ENCODE data around the gene FGGY.
A peak's percentile ranks its signal among the peaks of the same experiment; 100 is the strongest.
"Not testable (repeated sequence)": the region's sequence is repeated elsewhere in the genome, so short reads cannot be mapped to it uniquely, and the experiment has no call there.

The FGGY gene

GRCh38 chr1:59523745-59524450 lies 227.0 kb downstream of the FGGY start:
- DNase-seq = no peak

DNA sequence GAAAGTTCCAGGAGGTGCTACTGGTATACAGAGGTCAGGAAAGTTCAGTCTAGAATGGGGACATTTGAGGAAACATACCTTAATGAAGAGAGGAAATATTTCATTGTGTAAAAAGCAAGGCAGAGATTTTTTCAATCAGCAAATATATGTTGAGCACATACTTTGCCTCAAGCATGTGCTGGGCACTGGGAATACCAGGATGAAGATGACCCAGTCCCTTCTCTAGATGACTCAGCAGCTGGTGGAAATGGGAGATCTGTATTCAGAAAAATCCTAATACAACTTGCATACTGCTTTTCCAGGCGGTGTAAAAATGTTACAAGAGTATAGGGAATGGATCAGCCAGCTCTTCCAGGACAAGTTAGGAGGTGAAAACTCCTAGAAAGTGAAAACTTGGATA lies 229.3 kb downstream of the FGGY start:
- no peak for DNase-seq

DNA sequence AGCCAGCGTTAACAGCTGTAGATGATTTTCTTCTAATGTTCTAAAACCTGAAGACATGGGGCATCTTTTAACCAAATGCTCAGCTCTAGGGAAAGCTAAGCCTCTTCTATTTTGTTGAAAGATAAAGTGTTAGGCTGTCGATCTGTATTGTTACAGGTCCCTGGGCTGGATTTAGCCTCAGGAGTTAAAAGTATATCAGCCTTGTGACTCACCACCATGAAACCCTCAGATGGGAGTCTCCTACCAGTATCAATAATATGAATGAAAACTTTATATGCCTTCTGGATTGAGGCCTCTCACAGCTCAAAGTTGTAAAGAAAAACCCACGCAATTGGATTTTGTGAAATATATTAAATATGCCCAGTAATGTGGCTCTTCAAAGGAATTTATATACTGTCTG lies 231.6 kb downstream of the FGGY start:
- no peak for DNase-seq

DNA sequence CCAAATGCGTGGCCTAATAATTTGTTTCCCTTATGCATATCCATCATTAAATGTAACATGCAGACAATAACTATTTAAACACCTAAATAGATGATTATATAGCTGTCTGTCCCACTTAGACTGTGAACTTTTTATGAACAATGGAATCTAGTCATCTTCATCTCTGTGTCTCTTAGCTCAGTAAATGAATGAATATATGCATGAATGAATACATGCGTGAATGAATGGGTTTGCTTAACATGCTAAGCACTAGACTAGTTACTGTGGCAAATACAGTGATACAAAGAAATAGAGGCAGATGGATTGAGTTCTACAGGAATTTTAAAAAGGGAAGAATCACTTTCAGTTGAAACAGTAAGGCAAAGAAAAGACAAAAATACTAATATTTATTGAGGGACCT lies 232.0 kb downstream of the FGGY start:
- no peak for DNase-seq

DNA sequence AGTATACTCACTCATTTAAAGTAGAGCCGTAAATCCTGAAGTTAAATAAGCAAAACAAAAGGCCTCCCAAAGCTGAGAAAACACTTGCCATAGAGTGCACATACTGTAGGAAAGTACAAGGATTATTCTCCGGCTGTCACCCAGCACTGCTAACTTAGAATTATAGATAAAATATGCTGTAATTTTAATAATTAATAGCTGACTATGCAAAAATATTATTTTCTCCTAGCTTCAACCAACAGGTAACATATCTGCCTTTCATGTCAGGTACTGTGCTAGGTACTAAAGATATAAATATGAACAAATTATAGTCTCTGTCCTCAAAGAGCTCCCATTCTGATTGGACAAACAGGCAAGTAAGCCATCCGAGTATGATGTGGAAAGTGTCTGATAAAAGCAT lies 233.2 kb downstream of the FGGY start:
- DNase-seq = no peak

DNA sequence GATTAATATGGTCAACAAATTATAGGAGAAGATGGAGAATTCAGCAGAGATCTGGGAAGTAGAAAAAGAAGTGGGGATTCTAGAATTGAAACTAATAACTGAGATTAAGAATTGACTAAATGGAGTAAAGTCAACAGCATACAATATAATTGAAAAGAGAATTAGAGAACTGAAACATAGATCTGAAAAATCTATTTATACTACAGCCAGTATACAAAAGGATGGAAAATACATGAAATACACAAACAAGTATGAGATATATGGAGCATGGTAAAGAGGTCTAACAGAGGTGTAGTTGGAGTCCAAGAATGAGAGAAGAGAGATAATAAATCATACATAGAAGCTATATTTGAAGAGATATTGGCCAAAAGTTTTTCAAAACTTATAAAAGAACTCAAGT lies 235.2 kb downstream of the FGGY start:
- no peak for DNase-seq

- DNase-seq = not testable (repeated sequence)
Observed at GRCh38 chr1:59538476-59538875, 241.6 kb downstream of the FGGY start.

- DNase-seq = no peak
Observed at GRCh38 chr1:59539961-59540681, 243.2 kb downstream of the FGGY start.

GRCh38 chr1:59541161-59541560 lies 244.3 kb downstream of the FGGY start:
- DNase-seq = no peak

DNA sequence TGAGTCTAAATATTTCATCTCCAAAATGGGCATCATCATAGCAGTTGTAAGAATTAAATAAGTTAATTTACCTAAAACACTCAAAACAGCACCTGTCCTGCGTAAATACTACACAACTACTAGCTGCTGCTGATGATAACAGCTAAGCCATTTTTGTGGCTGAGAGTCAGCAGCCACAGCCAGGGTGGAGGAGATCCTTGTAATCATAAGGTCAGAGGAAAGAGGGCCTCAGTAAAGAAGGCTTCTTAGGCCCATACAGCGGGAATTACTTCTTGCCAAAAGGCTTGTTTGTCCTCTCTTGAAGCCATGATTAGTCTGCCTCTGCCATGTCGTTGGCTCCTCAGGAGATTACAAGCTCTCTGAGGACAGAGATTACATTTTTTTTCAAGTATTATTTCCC lies 245.0 kb downstream of the FGGY start:
- DNase-seq = no peak

GRCh38 chr1:59543211-59543668 lies 246.3 kb downstream of the FGGY start:
- no peak for DNase-seq

GRCh38 chr1:59544615-59545293 lies 247.9 kb downstream of the FGGY start:
- no peak for DNase-seq

DNA sequence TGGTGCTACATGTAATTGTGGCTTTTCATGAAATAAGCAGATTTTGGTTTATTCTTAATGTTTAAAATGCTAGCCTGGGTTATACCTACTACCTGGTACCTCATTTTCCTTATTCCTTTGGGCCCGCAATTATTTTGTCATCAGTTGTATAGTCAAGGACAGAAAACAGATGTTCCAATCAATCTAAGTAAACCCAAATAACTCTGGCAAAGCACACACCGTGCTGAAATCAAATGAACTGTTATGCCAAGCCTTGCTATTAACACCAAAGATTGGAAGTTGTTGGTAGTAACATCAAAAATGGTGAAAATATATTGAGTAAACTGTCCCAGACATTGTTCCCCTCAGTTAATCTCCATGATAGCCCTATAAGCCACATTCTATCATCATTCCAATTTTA lies 248.9 kb downstream of the FGGY start:
- no peak for DNase-seq

DNA sequence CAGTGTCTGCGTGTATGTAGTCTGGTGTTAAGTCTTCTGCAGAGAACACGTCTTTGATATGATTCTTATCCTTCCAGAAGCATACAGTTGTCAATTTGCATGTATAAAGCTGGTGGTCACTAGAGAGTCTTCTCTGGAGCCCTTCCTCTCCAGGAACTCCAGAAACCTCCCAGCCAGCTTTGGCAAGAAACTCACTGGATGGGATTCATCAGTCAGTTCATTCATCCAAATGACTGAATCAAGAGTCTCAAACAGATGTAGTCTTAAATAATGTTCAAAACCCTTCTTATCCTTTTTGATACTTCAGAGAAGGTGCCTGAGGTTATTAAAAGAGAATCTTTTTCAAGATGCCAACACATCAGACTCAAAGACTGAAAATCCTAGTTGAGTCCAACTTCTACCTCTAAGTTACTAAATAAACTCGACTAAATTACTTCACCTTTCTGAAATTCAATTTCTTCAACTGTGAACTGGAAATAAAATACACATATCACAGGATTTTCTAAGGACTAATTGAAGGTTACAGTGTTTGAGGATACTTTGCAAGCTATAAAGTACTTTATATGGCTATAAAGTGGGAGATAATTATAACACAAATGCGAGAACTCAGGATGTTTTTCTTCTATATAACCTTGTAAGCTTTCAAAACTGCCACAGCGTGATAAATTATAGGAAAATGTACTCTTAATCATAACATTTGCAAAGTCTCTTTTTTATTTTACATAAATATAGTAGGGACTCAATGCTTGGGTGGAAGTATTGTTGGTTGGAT lies 252.4 kb downstream of the FGGY start:
- no peak for DNase-seq

DNA sequence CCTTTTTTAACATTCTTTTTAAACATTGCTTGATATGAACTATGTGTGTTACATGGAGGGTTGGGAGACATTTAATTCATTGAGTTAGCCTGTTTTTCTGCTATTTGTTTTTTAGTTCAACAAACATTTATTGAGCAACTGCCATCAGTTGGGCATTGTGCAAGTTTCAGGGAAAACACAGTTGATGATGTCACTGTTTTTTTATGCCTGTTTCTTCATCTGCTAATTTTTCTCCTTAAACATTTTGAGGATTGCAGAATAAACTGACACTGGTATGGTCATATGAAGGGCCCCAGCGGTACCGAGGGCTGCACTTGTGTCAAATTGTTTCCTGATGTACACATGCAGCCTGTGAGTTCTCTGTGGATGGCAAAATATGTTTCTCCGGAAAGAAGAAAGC lies 253.0 kb downstream of the FGGY start:
- peak; percentile 93 for DNase-seq

- peak; percentile 15 for DNase-seq
Observed at GRCh38 chr1:59552007-59552406, 255.1 kb downstream of the FGGY start.

GRCh38 chr1:59553371-59553770 lies 256.5 kb downstream of the FGGY start:
- DNase-seq = no peak

DNA sequence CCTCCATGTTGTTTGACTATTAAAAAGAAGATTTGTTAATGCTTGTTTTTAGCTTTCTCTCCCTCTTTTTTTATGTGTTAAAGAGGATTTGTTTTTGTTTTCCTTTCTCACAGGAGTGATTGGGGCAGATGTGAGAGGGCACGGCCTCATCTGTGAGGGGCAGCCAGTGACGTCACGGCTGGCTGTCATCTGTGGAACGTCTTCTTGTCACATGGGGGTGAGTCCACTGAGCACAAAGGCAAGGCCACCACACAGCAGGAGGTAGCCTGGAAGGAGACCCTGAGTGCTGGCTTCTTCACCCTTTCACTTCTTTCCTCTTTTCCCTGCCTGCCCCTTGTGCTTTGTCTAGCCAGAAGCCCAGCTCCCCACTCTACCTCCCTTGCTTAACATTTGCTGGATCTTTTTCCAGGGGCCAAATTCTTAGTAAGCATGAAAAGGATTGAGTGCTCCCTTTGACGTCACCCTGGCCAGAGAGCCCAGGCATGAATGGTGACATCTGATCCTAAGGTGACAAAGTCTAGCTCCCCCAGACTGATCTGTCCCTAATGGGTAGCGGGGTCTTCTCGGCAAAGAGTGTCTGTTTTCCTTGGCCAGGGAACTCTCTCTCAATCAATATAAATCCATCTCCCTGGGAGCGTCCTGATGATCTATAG lies 257.2 kb downstream of the FGGY start:
- DNase-seq = no peak

- DNase-seq = no peak
Observed at GRCh38 chr1:59554752-59555151, 257.9 kb downstream of the FGGY start.

DNA sequence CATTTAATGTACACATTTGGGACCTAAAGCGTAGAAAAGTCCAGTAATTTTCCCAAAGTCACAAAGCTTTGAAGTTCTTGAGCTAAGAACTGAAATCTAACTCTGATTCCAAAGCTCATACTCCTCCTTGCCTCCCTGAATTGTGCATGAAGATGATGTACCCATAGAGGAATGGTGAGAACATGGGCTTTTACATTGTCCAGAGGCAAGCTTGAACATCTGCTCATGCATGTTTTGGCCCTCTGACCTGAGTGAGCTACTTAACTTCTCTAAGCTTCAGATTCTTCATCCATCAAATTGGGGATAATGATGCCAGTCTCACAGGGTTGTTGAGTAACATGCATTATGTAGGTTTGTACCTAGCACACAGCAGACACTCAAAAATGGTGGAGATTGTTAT lies 259.5 kb downstream of the FGGY start:
- no peak for DNase-seq

DNA sequence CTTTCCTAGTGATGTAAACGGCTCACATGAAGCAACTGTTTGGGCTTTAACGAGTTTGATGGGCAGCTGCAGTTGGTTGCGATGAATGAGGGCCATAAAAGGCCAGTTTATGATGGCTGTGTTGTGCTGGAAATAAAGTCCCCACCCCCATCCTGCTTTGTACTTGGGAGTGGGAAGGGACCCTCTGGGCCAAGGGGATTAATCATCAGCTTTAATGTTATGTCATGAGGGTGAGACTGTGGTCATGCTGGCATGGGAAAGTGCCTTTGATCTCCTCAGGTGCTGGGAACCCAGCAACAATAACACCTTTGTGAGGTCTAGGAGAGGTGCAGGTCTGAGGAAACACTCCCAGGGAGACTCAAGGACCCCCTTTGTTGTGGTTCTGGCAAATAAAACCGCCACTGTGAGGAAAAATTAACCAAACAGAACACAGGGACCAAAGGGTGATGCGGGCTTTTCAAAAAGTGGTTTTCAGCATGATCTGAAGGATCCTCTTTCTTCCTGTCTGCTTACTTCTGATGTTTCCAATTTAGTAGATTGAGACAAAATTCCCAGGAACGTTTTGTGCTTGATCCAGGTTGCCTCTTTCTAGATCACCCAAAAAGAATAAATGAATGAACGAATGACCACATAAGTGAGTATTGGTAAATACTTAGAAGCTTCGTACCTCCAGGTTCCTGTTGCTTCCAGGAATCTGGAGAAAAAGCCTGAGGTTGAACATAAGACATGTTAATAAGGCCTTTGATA lies 260.1 kb downstream of the FGGY start:
- no peak for DNase-seq

DNA sequence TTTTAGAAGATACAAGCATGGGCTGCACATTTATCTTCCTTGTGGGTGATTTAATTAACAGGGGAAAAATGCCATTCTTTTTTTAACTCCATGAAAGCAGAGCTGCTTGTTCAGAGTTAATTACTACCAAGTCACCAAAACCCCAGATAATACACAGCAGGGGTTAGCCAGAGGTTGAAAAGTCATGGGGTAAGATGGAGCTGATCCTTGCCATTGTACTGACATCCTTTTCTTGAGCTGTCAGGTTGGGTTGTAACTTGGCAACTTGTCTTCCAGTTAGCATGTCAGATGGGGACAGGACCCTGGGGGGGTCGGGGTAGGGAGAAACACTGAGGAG lies 260.6 kb downstream of the FGGY start:
- DNase-seq = no peak

All from inflammatory macrophage treated with lipopolysaccharide for 4 hours (primary cell).